NT2/D1 (cell line): ENCODE results near the gene FAIM2.

Experiments used
- YY1 ChIP-seq: IDR thresholded peaks from 2 replicates; pipeline ENCODE4 v1.6.1; 2011; ENCODE audit not compliant: insufficient read length, insufficient read depth
- ZNF274 ChIP-seq: IDR thresholded peaks from 2 replicates; pipeline ENCODE4 v1.6.1; 2011; ENCODE audit warnings: mild to moderate bottlenecking, low read depth, low read length

- TF ChIP-seq YY1 (no peak), ZNF274 (no peak)
Measured at GRCh38 chr12:49853671-49854070, 50.0 kb downstream of the FAIM2 start.
